SK-N-SH (cell line): ENCODE data around the gene RARB. TPM values are rescaled to one million over a fixed set of nuclear protein-coding genes. Genes with fewer than 3 reads are reported as not detected.
A peak's percentile ranks its signal among the peaks of the same experiment; 100 is the strongest.

Experiments
- CTCF ChIA-PET: fragments of 300-600, 350-600 bp; formaldehyde crosslinking; extraction: SDS; loops from one replicate; lab custom pipeline; 2021; lab: Yijun Ruan, JAX
- POLR2A ChIA-PET: fragments of 350-600 bp; sonication (Branson Sonifier 250); formaldehyde crosslinking; extraction: SDS; loops from one replicate; lab custom pipeline; 2020; ENCODE audit warnings: antibody characterized with exemption, inconsistent platforms; lab: Yijun Ruan, JAX
- DNase-seq: peaks from one replicate; pipeline ENCODE4 v3.0.0; 2012
- H2AFZ ChIP-seq: fragments of 200-600 bp; sonication (generic); 2 replicates; pipeline ENCODE4 v1.8.1; 2016; ENCODE audit warnings: antibody characterized with exemption, mild to moderate bottlenecking, low read depth
- H3F3A ChIP-seq: fragments of 200-600 bp; sonication (generic); replicated peaks from 2 replicates; pipeline ENCODE3; 2016; ENCODE audit warnings: antibody characterized with exemption, mild to moderate bottlenecking; ENCODE audit not compliant: insufficient read depth
- H3K27ac ChIP-seq, 2 experiments: fragments of 200-500 bp in 1 of 2; fragments of 200-600 bp in 1 of 2; sonication (Bioruptor generic) in 1 of 2; sonication (generic), shearing (Covaris generic) in 1 of 2; 2 replicates each; pipeline versions ENCODE4 v1.5.1 to v1.6.1; 2014 to 2016; ENCODE audit warnings: low read depth in 2 of 2, inconsistent platforms in 1 of 2, low read length in 1 of 2, mild to moderate bottlenecking in 1 of 2, mixed read lengths in 1 of 2
- H3K27me3 ChIP-seq: fragments of 200-600 bp; sonication (generic), shearing (Covaris generic); 2 replicates; pipeline ENCODE4 v1.6.1; 2016; ENCODE audit warnings: mixed run types; ENCODE audit not compliant: insufficient read depth
- H3K36me3 ChIP-seq, 2 experiments: fragments of 200-500 bp in 1 of 2; fragments of 200-600 bp in 1 of 2; sonication (Bioruptor generic) in 1 of 2; sonication (generic) in 1 of 2; replicated peaks in 1 of 2; 2 replicates each; pipeline versions ENCODE3 to v1.5.1; 2014 to 2016; ENCODE audit warnings: low read length in 1 of 2, mild to moderate bottlenecking in 1 of 2; ENCODE audit not compliant: insufficient read depth in 2 of 2, control insufficient read depth in 1 of 2
- H3K4me1 ChIP-seq, 2 experiments: fragments of 200-500 bp in 1 of 2; fragments of 200-600 bp in 1 of 2; sonication (Bioruptor generic) in 1 of 2; sonication (generic), shearing (Covaris generic) in 1 of 2; 2 replicates each; pipeline versions ENCODE4 v1.5.1 to v1.6.1; 2014 to 2016; ENCODE audit warnings: low read depth in 1 of 2, low read length in 1 of 2, mixed run types in 1 of 2; ENCODE audit not compliant: insufficient read depth in 2 of 2, control insufficient read depth in 1 of 2
- H3K4me2 ChIP-seq: fragments of 200-600 bp; sonication (generic), shearing (Covaris generic); 2 replicates; pipeline ENCODE4 v1.6.1; 2017; ENCODE audit warnings: mixed run types
- H3K4me3 ChIP-seq, 2 experiments: fragments of 200-500 bp in 1 of 2; fragments of 200-600 bp in 1 of 2; sonication (Bioruptor generic) in 1 of 2; sonication (generic), shearing (Covaris generic) in 1 of 2; 2 replicates each; pipeline versions ENCODE4 v1.5.1 to v1.8.1; 2014 to 2016; ENCODE audit warnings: low read depth in 2 of 2, inconsistent platforms in 1 of 2, low read length in 1 of 2, mild to moderate bottlenecking in 1 of 2, mixed read lengths in 1 of 2, moderate library complexity in 1 of 2
- H3K79me2 ChIP-seq: fragments of 200-600 bp; sonication (generic); 2 replicates; pipeline ENCODE4 v1.8.1; 2017; ENCODE audit warnings: mild to moderate bottlenecking; ENCODE audit not compliant: insufficient read depth
- H3K9ac ChIP-seq: fragments of 200-600 bp; sonication (generic); 2 replicates; pipeline ENCODE4 v1.6.1; 2017; ENCODE audit warnings: mixed run types
- H3K9me2 ChIP-seq: fragments of 200-600 bp; sonication (generic); 2 replicates; pipeline ENCODE4 v1.6.1; 2017; ENCODE audit warnings: mixed run types
- H3K9me3 ChIP-seq: fragments of 200-600 bp; sonication (generic); 2 replicates; pipeline ENCODE4 v1.6.1; 2017; ENCODE audit warnings: mixed run types, mild to moderate bottlenecking, moderate library complexity
- H4K20me1 ChIP-seq: fragments of 200-600 bp; sonication (generic); 2 replicates; pipeline ENCODE4 v1.6.1; 2017; ENCODE audit warnings: mild to moderate bottlenecking, mixed run types; ENCODE audit not compliant: insufficient read depth
- CHD2 ChIP-seq: fragments of 150-350 bp; IDR thresholded peaks from 2 replicates; pipeline ENCODE4 v1.6.1; 2018; ENCODE audit warnings: low read length; ENCODE audit not compliant: partially characterized antibody
- CTCF ChIP-seq: fragments of 200-600 bp; sonication (generic); IDR thresholded peaks from 2 replicates; pipeline ENCODE4 v1.6.1; 2017; ENCODE audit warnings: antibody characterized with exemption, mild to moderate bottlenecking, moderate library complexity
- ELF1 ChIP-seq: IDR thresholded peaks from 2 replicates; pipeline ENCODE4 v1.4.0; 2012
- EZH2phosphoT487 ChIP-seq: fragments of 200-600 bp; sonication (generic); IDR thresholded peaks from 2 replicates; pipeline ENCODE4 v1.6.1; 2017; ENCODE audit warnings: low read depth, mixed run types, mild to moderate bottlenecking, antibody characterized with exemption, moderate library complexity, borderline replicate concordance
- FOSL2 ChIP-seq: IDR thresholded peaks from 2 replicates; pipeline ENCODE4 v1.4.0; 2012; ENCODE audit warnings: low read depth, mild to moderate bottlenecking, moderate library complexity, borderline replicate concordance
- FOXJ3 ChIP-seq: sonication (generic); formaldehyde crosslinking; IDR thresholded peaks from 2 replicates; pipeline ENCODE4 v1.5.1; 2020; ENCODE audit warnings: mild to moderate bottlenecking, missing genetic modification reagents
- FOXM1 ChIP-seq: IDR thresholded peaks from 2 replicates; pipeline ENCODE4 v1.4.0; 2012; ENCODE audit warnings: low read depth, mild to moderate bottlenecking
- GATA2 ChIP-seq: sonication (generic); formaldehyde crosslinking; IDR thresholded peaks from 2 replicates; pipeline ENCODE4 v1.5.0; 2020; ENCODE audit warnings: mild to moderate bottlenecking, missing genetic modification reagents
- IRF3 ChIP-seq: fragments of 150-350 bp; IDR thresholded peaks from 2 replicates; pipeline ENCODE4 v1.6.1; 2016; ENCODE audit warnings: mild to moderate bottlenecking, low read depth, low read length
- JUND ChIP-seq: IDR thresholded peaks from 2 replicates; pipeline ENCODE4 v1.4.0; 2012
- MXI1 ChIP-seq: IDR thresholded peaks from 2 replicates; pipeline ENCODE4 v1.6.1; 2012; ENCODE audit warnings: mild to moderate bottlenecking, low read depth, low read length, improper control_type of control experiment
- NFIC ChIP-seq: IDR thresholded peaks from 2 replicates; pipeline ENCODE4 v1.4.0; 2012; ENCODE audit warnings: borderline replicate concordance
- NRF1 ChIP-seq: IDR thresholded peaks from 2 replicates; pipeline ENCODE4 v1.6.1; 2012; ENCODE audit warnings: low read depth, mild to moderate bottlenecking, low read length
- PBX3 ChIP-seq: IDR thresholded peaks from 2 replicates; pipeline ENCODE4; 2012
- POLR2AphosphoS5 ChIP-seq: IDR thresholded peaks from 2 replicates; pipeline ENCODE4 v1.6.1; 2012; ENCODE audit warnings: low read depth, low read length
- RCOR1 ChIP-seq: fragments of 150-350 bp; IDR thresholded peaks from 2 replicates; pipeline ENCODE4 v1.6.1; 2017; ENCODE audit warnings: antibody characterized with exemption, low read length
- RFX5 ChIP-seq: IDR thresholded peaks from 2 replicates; pipeline ENCODE4 v1.6.1; 2012; ENCODE audit warnings: mild to moderate bottlenecking, improper control_type of control experiment, low read length
- RXRA ChIP-seq: IDR thresholded peaks from 2 replicates; pipeline ENCODE4 v1.4.0; 2012; ENCODE audit warnings: low read depth, mild to moderate bottlenecking, borderline replicate concordance
- SIN3A ChIP-seq: IDR thresholded peaks from 2 replicates; pipeline ENCODE4 v1.6.1; 2012; ENCODE audit warnings: low read depth, mild to moderate bottlenecking, low read length, moderate library complexity, borderline replicate concordance
- SMC3 ChIP-seq: IDR thresholded peaks from 2 replicates; pipeline ENCODE4 v1.6.1; 2012; ENCODE audit warnings: low read depth, low read length, improper control_type of control experiment
- TAF1 ChIP-seq: IDR thresholded peaks from 2 replicates; pipeline ENCODE4 v1.6.1; 2012; ENCODE audit warnings: low read depth, mild to moderate bottlenecking, low read length, moderate library complexity, borderline replicate concordance
- TCF12 ChIP-seq: IDR thresholded peaks from 2 replicates; pipeline ENCODE4 v1.4.0; 2012
- TEAD4 ChIP-seq: IDR thresholded peaks from 2 replicates; pipeline ENCODE4 v1.4.0; 2012; ENCODE audit warnings: mild to moderate bottlenecking, borderline replicate concordance; ENCODE audit not compliant: insufficient read depth
- USF2 ChIP-seq: fragments of 150-350 bp; IDR thresholded peaks from 2 replicates; pipeline ENCODE4 v1.6.1; 2017; ENCODE audit warnings: antibody characterized with exemption, low read length, low read depth, borderline replicate concordance
- YY1 ChIP-seq: IDR thresholded peaks from 2 replicates; pipeline ENCODE4 v1.4.0; 2012; ENCODE audit warnings: low read depth, mild to moderate bottlenecking
- ZBTB33 ChIP-seq: IDR thresholded peaks from 2 replicates; pipeline ENCODE4 v1.4.0; 2012; ENCODE audit warnings: low read depth, borderline replicate concordance
- WGBS: methylation state at CpG from one replicate; pipeline ENCODE4 v1.1.6; 2017; ENCODE audit warnings: low lambda C conversion rate; 5-methylcytosine and 5-hydroxymethylcytosine counted together
- polyA plus RNA-seq, 3 experiments: library from polyadenylated mRNA; depleted of rRNA; stranded (reverse); fragments of >200 nt; gene quantifications; 2 replicates each; pipeline ENCODE4 v1.2.3, GENCODE V29; 2012

RARB gene
- 10.7 and 15.2 TPM in 2 replicates for polyA plus RNA-seq (2012; rRNA removed)
- 13.7 and 14.8 TPM in 2 replicates for polyA plus RNA-seq (2012; cell fraction: cytosol; rRNA removed)
- 8.0 and 16.6 TPM in 2 replicates for polyA plus RNA-seq (2012; cell fraction: nucleus; rRNA removed)

- Histone ChIP-seq H3K4me2 (peak within 1 kb of the TSS; percentile 80), H2AFZ (peak within 1 kb of the TSS; percentile 54; the same call in 1 of the 2 replicates), H3K79me2 (peaks cover 47% of the 10 kb centered on the region), H3K27ac (peak within 1 kb of the TSS; percentile 89 to 97), H3K36me3 (no peaks in the 10 kb centered on the region), H3K4me3 (peak within 1 kb of the TSS; percentile 70 to 80), H4K20me1 (no peaks in the 10 kb centered on the region), H3K27me3 (no peaks in the 10 kb centered on the region), H3K9me3 (no peaks in the 10 kb centered on the region), H3K4me1 (peaks cover 11 to 26% of the 10 kb centered on the region in 2 experiments; a peak in 3 of 4 replicates), H3K9ac (peak within 1 kb of the TSS; percentile 77), H3F3A (peaks cover 31% of the 10 kb centered on the region), H3K9me2 (no peaks in the 10 kb centered on the region)
- DNase-seq: peak; percentile 83
- CTCF ChIA-PET: interaction anchor here (0.8 to 5.0 kb wide), 13 partner anchors 13 to 654 kb away, joined by 3 to 40 read pairs (median 4); no protein-coding TSS in a partner anchor
- whole genome bisulfite sequencing: 0% methylated on average over 17 of the region's 27 CpGs
- POLR2A ChIA-PET: interaction anchor here (0.8 to 1.5 kb wide), 9 partner anchors 16 to 715 kb away, joined by 3 to 4 read pairs (median 3); no protein-coding TSS in a partner anchor
- TF ChIP-seq NFIC (0 out of 2 replicates have a peak, but pooled peaks have one; percentile 7), ELF1 (peak; percentile 56; the same call in 1 of the 2 replicates), MXI1 (0 out of 2 replicates have a peak, but pooled peaks have one; percentile 94), RXRA (peak; percentile 100), FOSL2 (no peak), YY1 (no peak), PBX3 (peak; percentile 78), USF2 (no peak), CTCF (no peak), JUND (0 out of 2 replicates have a peak, but pooled peaks have one; percentile 11), SIN3A (peak; percentile 83), RCOR1 (no peak), TAF1 (peak; percentile 88), FOXM1 (no peak), ZBTB33 (no peak), TCF12 (peak; percentile 49), SMC3 (peak; percentile 3; the same call in 1 of the 2 replicates), GATA2 (CRISPR knock-in tag) (no peak), NRF1 (no peak), IRF3 (no peak), TEAD4 (no peak), CHD2 (no peak), RFX5 (peak; percentile 12; the same call in 1 of the 2 replicates), FOXJ3 (CRISPR knock-in tag) (no peak), POLR2AphosphoS5 (peak; percentile 99), EZH2phosphoT487 (no peak)
Measured at GRCh38 chr3:25427942-25428788, at the start of gene RARB. Gene RARB, plus strand, starts transcription at chr3:25428263. Its CDS starts 469 bp downstream, at chr3:25428732.
